Liver (tissue), 9 donors: ENCODE data around the gene PLCL1. TPM values are rescaled to one million over a fixed set of nuclear protein-coding genes. Genes with fewer than 3 reads are reported as not detected.

ENCODE experiments used
- DNase-seq: peaks from one replicate; pipeline ENCODE4 v3.0.0-alpha.2; 2017; ENCODE audit warnings: low spot score
- H3K27ac ChIP-seq, 2 donors: one replicate each; pipeline ENCODE4 v1.7.0; 2013; ENCODE audit warnings: inconsistent platforms in 2 of 2, low read length in 2 of 2, control low read depth in 1 of 2, low read depth in 1 of 2, mild to moderate bottlenecking in 1 of 2
- H3K27me3 ChIP-seq, 4 donors: one replicate each; pipeline versions ENCODE4 v1.6.1 to v1.7.0; 2013; ENCODE audit warnings: low read length in 3 of 4, inconsistent platforms in 1 of 4, mild to moderate bottlenecking in 1 of 4, moderate library complexity in 1 of 4; ENCODE audit not compliant: control insufficient read depth in 4 of 4, insufficient read depth in 4 of 4
- H3K36me3 ChIP-seq, 4 donors: one replicate each; pipeline versions ENCODE4 v1.6.1 to v1.7.0; 2013; ENCODE audit warnings: low read length in 3 of 4, mild to moderate bottlenecking in 3 of 4, low read depth in 1 of 4, moderate library complexity in 1 of 4; ENCODE audit not compliant: control insufficient read depth in 4 of 4, insufficient read depth in 3 of 4
- H3K4me1 ChIP-seq, 4 donors: one replicate each; pipeline versions ENCODE4 v1.6.1 to v1.7.0; 2013; ENCODE audit warnings: low read length in 3 of 4, mild to moderate bottlenecking in 3 of 4, moderate library complexity in 1 of 4; ENCODE audit not compliant: control insufficient read depth in 4 of 4, insufficient read depth in 4 of 4
- H3K4me3 ChIP-seq, 3 donors: one replicate each; pipeline versions ENCODE4 v1.6.1 to v1.7.0; 2013; ENCODE audit warnings: low read length in 3 of 3, control low read depth in 1 of 3, low read depth in 1 of 3, mild to moderate bottlenecking in 1 of 3
- H3K9ac ChIP-seq, 2 donors: one replicate each; pipeline ENCODE4 v1.7.0; 2013; ENCODE audit warnings: low read length in 2 of 2, mild to moderate bottlenecking in 2 of 2, moderate library complexity in 2 of 2, control low read depth in 1 of 2, low read depth in 1 of 2
- H3K9me3 ChIP-seq, 4 donors: one replicate each; pipeline versions ENCODE4 v1.6.1 to v1.7.0; 2013; ENCODE audit warnings: low read length in 3 of 4; ENCODE audit not compliant: control insufficient read depth in 4 of 4
- FOXA1 ChIP-seq: IDR thresholded peaks from 2 replicates; pipeline ENCODE4 v1.6.1; 2016; ENCODE audit warnings: antibody characterized with exemption
- FOXA2 ChIP-seq: IDR thresholded peaks from 2 replicates; pipeline ENCODE4 v1.6.1; 2016; ENCODE audit warnings: antibody characterized with exemption
- GABPA ChIP-seq, 2 donors: IDR thresholded peaks in 1 of 2; conservative IDR thresholded peaks in 1 of 2; 2 replicates each; pipeline ENCODE4 v1.6.1; 2016; ENCODE audit warnings: antibody characterized with exemption in 2 of 2, mild to moderate bottlenecking in 1 of 2, moderate library complexity in 1 of 2
- HNF4A ChIP-seq, 2 donors: conservative IDR thresholded peaks; 2 replicates each; pipeline ENCODE4 v1.6.1; 2016; ENCODE audit warnings: antibody characterized with exemption in 2 of 2, mild to moderate bottlenecking in 2 of 2
- HNF4G ChIP-seq: IDR thresholded peaks from 2 replicates; pipeline ENCODE4 v1.6.1; 2016; ENCODE audit warnings: antibody characterized with exemption
- JUND ChIP-seq, 2 donors: IDR thresholded peaks; 2 replicates each; pipeline ENCODE4 v1.6.1; 2016; ENCODE audit warnings: antibody characterized with exemption in 2 of 2
- RAD21 ChIP-seq, 2 donors: IDR thresholded peaks; 2 replicates each; pipeline ENCODE4 v1.6.1; 2016; ENCODE audit warnings: antibody characterized with exemption in 2 of 2, mild to moderate bottlenecking in 2 of 2
- RXRA ChIP-seq, 2 donors: IDR thresholded peaks; 2 replicates each; pipeline ENCODE4 v1.6.1; 2017 to 2018; ENCODE audit warnings: antibody characterized with exemption in 2 of 2, mild to moderate bottlenecking in 1 of 2
- SP1 ChIP-seq: IDR thresholded peaks from 2 replicates; pipeline ENCODE4 v1.6.1; 2018; ENCODE audit warnings: antibody characterized with exemption, mild to moderate bottlenecking
- TAF1 ChIP-seq: conservative IDR thresholded peaks from 2 replicates; pipeline ENCODE4 v1.6.1; 2016; ENCODE audit warnings: antibody characterized with exemption, mild to moderate bottlenecking
- YY1 ChIP-seq: IDR thresholded peaks from 2 replicates; pipeline ENCODE4 v1.6.1; 2016; ENCODE audit warnings: antibody characterized with exemption, mild to moderate bottlenecking
- WGBS: extraction: QIAGEN DNeasy Blood & Tissue Kit; methylation state at CpG from one replicate; pipeline ENCODE4 v1.1.7; 2013; 5-methylcytosine and 5-hydroxymethylcytosine counted together
- polyA plus RNA-seq, 2 donors: library from polyadenylated mRNA; stranded (reverse) in 1 of 2; unstranded in 1 of 2; fragments of 200-250 nt in 1 of 2; fragments of >200 nt in 1 of 2; fragmentation: Nextera tagmentation in 1 of 2; extraction: Ambion mirVana in 1 of 2; gene quantifications; one replicate each; pipeline versions ENCODE4 v1.2.1 to v1.2.3, GENCODE V29; 2013 to 2015
- total RNA-seq, 2 donors: library from RNA; depleted of rRNA; stranded (reverse); fragments of >200 nt; gene quantifications; one replicate each; pipeline ENCODE4 v1.2.3, GENCODE V29; 2014
- TF ChIP-seq, protein P1 (sequence below): IDR thresholded peaks from 2 replicates; pipeline ENCODE4 v1.6.1; 2016; ENCODE audit warnings: antibody characterized with exemption, mild to moderate bottlenecking
- TF ChIP-seq, protein P2 (sequence below): IDR thresholded peaks from 2 replicates; pipeline ENCODE4 v1.6.1; 2016; ENCODE audit warnings: antibody characterized with exemption
- TF ChIP-seq, protein P3 (sequence below): fragments of 150-350 bp; IDR thresholded peaks from 2 replicates; pipeline ENCODE4 v1.5.1; 2017; ENCODE audit warnings: improper control_type of control experiment, low read depth, low read length; ENCODE audit not compliant: missing input control
- TF ChIP-seq, protein P4 (sequence below): IDR thresholded peaks from 2 replicates; pipeline ENCODE4 v1.6.1; 2016; ENCODE audit warnings: antibody characterized with exemption
- TF ChIP-seq, protein P5 (sequence below): IDR thresholded peaks from 2 replicates; pipeline ENCODE4 v1.6.1; 2016; ENCODE audit warnings: antibody characterized with exemption
- donor health status: healthy.
- donor health status: healthy.
- donor health status: healthy.
- donor health status: healthy.
- donor health status: healthy.

Gene PLCL1
- total and polyA plus RNA-seq, 4 donors, result 0.08 to 0.59 (median 0.31) TPM

DNA sequence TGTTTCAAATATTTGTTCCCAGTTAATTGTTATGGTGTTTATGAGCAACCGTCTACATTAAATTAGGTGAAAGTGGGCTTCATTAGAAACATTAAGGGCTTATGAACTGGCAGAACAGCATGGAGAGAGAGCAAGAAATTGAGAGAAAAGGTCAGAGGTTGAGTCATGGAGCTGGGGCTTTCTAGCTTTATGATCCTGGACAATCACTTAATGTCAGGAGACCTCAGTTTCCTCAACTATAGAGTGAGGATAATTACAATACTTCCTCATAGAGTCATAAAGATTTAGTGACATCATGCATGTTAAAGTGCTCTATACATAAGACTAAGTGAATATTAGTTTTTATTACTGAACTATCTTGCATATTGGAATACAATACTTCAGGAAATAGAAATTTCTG lies 83.9 kb downstream of the PLCL1 start:
- no peak overlapping the region for H3K27ac ChIP-seq
- DNase-seq, result no peak
- no peak overlapping the region for H3K9ac ChIP-seq
- H3K9me3 ChIP-seq, result no peaks in the 10 kb centered on the region
- H3K4me3 ChIP-seq, result no peak overlapping the region
- no peak for TF ChIP-seq TAF1
- TF ChIP-seq, protein P1, sequence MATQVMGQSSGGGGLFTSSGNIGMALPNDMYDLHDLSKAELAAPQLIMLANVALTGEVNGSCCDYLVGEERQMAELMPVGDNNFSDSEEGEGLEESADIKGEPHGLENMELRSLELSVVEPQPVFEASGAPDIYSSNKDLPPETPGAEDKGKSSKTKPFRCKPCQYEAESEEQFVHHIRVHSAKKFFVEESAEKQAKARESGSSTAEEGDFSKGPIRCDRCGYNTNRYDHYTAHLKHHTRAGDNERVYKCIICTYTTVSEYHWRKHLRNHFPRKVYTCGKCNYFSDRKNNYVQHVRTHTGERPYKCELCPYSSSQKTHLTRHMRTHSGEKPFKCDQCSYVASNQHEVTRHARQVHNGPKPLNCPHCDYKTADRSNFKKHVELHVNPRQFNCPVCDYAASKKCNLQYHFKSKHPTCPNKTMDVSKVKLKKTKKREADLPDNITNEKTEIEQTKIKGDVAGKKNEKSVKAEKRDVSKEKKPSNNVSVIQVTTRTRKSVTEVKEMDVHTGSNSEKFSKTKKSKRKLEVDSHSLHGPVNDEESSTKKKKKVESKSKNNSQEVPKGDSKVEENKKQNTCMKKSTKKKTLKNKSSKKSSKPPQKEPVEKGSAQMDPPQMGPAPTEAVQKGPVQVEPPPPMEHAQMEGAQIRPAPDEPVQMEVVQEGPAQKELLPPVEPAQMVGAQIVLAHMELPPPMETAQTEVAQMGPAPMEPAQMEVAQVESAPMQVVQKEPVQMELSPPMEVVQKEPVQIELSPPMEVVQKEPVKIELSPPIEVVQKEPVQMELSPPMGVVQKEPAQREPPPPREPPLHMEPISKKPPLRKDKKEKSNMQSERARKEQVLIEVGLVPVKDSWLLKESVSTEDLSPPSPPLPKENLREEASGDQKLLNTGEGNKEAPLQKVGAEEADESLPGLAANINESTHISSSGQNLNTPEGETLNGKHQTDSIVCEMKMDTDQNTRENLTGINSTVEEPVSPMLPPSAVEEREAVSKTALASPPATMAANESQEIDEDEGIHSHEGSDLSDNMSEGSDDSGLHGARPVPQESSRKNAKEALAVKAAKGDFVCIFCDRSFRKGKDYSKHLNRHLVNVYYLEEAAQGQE, result no peak
- TF ChIP-seq, protein P2, sequence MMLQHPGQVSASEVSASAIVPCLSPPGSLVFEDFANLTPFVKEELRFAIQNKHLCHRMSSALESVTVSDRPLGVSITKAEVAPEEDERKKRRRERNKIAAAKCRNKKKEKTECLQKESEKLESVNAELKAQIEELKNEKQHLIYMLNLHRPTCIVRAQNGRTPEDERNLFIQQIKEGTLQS, result no peak
- TF ChIP-seq RAD21 (IDR thresholded peaks at IDR 0.05), result no peak
- no peak for TF ChIP-seq FOXA1
- TF ChIP-seq, protein P3, sequence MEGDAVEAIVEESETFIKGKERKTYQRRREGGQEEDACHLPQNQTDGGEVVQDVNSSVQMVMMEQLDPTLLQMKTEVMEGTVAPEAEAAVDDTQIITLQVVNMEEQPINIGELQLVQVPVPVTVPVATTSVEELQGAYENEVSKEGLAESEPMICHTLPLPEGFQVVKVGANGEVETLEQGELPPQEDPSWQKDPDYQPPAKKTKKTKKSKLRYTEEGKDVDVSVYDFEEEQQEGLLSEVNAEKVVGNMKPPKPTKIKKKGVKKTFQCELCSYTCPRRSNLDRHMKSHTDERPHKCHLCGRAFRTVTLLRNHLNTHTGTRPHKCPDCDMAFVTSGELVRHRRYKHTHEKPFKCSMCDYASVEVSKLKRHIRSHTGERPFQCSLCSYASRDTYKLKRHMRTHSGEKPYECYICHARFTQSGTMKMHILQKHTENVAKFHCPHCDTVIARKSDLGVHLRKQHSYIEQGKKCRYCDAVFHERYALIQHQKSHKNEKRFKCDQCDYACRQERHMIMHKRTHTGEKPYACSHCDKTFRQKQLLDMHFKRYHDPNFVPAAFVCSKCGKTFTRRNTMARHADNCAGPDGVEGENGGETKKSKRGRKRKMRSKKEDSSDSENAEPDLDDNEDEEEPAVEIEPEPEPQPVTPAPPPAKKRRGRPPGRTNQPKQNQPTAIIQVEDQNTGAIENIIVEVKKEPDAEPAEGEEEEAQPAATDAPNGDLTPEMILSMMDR, result no peak
- TF ChIP-seq, protein P4, sequence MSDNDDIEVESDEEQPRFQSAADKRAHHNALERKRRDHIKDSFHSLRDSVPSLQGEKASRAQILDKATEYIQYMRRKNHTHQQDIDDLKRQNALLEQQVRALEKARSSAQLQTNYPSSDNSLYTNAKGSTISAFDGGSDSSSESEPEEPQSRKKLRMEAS, result no peak
- no peak for TF ChIP-seq HNF4A (conservative IDR thresholded peaks at IDR 0.05)
- TF ChIP-seq SP1, result no peak
- no peak for TF ChIP-seq GABPA (IDR thresholded peaks at IDR 0.05 in 1 of 2, conservative IDR thresholded peaks at IDR 0.05 in 1 of 2)
- TF ChIP-seq YY1, result no peak
- TF ChIP-seq, protein P5, sequence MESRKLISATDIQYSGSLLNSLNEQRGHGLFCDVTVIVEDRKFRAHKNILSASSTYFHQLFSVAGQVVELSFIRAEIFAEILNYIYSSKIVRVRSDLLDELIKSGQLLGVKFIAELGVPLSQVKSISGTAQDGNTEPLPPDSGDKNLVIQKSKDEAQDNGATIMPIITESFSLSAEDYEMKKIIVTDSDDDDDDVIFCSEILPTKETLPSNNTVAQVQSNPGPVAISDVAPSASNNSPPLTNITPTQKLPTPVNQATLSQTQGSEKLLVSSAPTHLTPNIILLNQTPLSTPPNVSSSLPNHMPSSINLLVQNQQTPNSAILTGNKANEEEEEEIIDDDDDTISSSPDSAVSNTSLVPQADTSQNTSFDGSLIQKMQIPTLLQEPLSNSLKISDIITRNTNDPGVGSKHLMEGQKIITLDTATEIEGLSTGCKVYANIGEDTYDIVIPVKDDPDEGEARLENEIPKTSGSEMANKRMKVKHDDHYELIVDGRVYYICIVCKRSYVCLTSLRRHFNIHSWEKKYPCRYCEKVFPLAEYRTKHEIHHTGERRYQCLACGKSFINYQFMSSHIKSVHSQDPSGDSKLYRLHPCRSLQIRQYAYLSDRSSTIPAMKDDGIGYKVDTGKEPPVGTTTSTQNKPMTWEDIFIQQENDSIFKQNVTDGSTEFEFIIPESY, result no peak
- peaks cover 0 to 2% (median 0%) of the 10 kb centered on the region in 4 donors for H3K27me3 ChIP-seq
- whole genome bisulfite sequencing, result 89% methylated on average over 1 of the region's 1 CpG
- H3K36me3 ChIP-seq, result no peaks in the 10 kb centered on the region
- no peaks in the 10 kb centered on the region for H3K4me1 ChIP-seq

DNA sequence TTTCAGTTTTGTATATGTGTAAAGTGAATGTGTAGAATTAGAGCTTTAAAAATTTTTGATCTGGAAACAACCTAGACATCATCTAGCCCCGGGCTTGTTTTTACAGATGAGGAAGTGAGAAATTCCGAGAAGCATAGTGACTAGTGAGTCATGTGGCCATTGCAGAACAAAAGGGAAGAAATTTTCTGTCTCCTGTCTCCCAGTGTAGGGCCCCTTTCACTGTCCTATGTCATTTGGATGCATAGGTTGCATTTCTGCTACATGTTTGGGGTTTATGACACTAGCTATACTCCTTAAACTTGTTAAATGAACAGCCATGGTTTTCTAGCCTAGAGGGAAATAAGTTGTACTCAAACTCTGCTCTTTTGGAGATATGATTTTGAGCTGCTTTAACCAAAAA lies 84.6 kb downstream of the PLCL1 start:
- DNase-seq, result no peak
- WGBS, result 48% methylated on average over 2 of the region's 2 CpGs
- no peak overlapping the region for H3K27ac ChIP-seq

More for the DNA sequence above, 84.6 kb downstream of the PLCL1 start:
- peaks cover 0 to 2% (median 0%) of the 10 kb centered on the region in 4 donors for H3K27me3 ChIP-seq
- TF ChIP-seq, protein P2, result no peak
- TF ChIP-seq, protein P3, result no peak
- TF ChIP-seq RXRA (IDR thresholded peaks at IDR 0.05) (no peak), JUND (IDR thresholded peaks at IDR 0.05) (no peak), FOXA2 (no peak), TAF1 (no peak), HNF4G (no peak), GABPA (IDR thresholded peaks at IDR 0.05 in 1 of 2, conservative IDR thresholded peaks at IDR 0.05 in 1 of 2) (no peak)
- no peak overlapping the region for H3K9ac ChIP-seq
- no peaks in the 10 kb centered on the region for H3K36me3 ChIP-seq
- no peak overlapping the region for H3K4me3 ChIP-seq
- no peaks in the 10 kb centered on the region for H3K9me3 ChIP-seq
- H3K4me1 ChIP-seq, result peaks cover 0 to 3% (median 0%) of the 10 kb centered on the region in 4 donors
